H1 (cell line): Measurements from ENCODE around the gene ASRGL1. TPM values are rescaled to one million over a fixed set of nuclear protein-coding genes. Genes with fewer than 3 reads are reported as not detected.

Source experiments
- CTCF ChIA-PET: fragments of 300-600 bp; sonication (Branson Sonifier 250); formaldehyde crosslinking; loops from one replicate; lab custom pipeline; 2021; ENCODE audit not compliant: partially characterized antibody; lab: Charles Lee
- POLR2A ChIA-PET: fragments of 300-600 bp; sonication (Branson Sonifier 250); formaldehyde crosslinking; loops from one replicate; lab custom pipeline; 2021; ENCODE audit warnings: inconsistent platforms; ENCODE audit not compliant: partially characterized antibody; lab: Charles Lee
- DNase-seq, 2 experiments: peaks; one replicate each; pipeline versions ENCODE4 v3.0.0 to v3.0.0-alpha.2; 2010 to 2022; ENCODE audit warnings: low spot score in 2 of 2, low read depth in 1 of 2, mixed read lengths in 1 of 2
- FAIRE-seq: peaks from 2 replicates; lab custom pipeline; 2011; peaks lifted over from hg19 to GRCh38; lab: Jason Lieb, UNC
- H2AFZ ChIP-seq: 2 replicates; pipeline ENCODE4 v1.8.1; 2012; ENCODE audit warnings: low read length, inconsistent platforms
- H2AK5ac ChIP-seq: 2 replicates; pipeline ENCODE4 v1.6.1; 2013; ENCODE audit warnings: low read depth, low read length
- H2BK120ac ChIP-seq: replicated peaks from 2 replicates; pipeline ENCODE3; 2013; ENCODE audit warnings: low read depth, low read length, inconsistent platforms
- H2BK12ac ChIP-seq: 2 replicates; pipeline ENCODE4 v1.6.1; 2013; ENCODE audit warnings: low read depth, low read length
- H2BK15ac ChIP-seq: 2 replicates; pipeline ENCODE4 v1.6.1; 2013; ENCODE audit warnings: low read length
- H2BK20ac ChIP-seq: 2 replicates; pipeline ENCODE4 v1.6.1; 2013; ENCODE audit warnings: low read length
- H2BK5ac ChIP-seq: 2 replicates; pipeline ENCODE4 v1.6.1; 2013; ENCODE audit warnings: low read depth, low read length
- H3K14ac ChIP-seq: 2 replicates; pipeline ENCODE4 v1.6.1; 2013; ENCODE audit warnings: inconsistent platforms; ENCODE audit not compliant: insufficient read length
- H3K18ac ChIP-seq: 2 replicates; pipeline ENCODE4 v1.6.1; 2013; ENCODE audit warnings: low read length; ENCODE audit errors: extremely low read depth
- H3K23ac ChIP-seq: 2 replicates; pipeline ENCODE4 v1.6.1; 2013; ENCODE audit warnings: inconsistent platforms; ENCODE audit not compliant: insufficient read length
- H3K23me2 ChIP-seq: 2 replicates; pipeline ENCODE4 v1.6.1; 2013; ENCODE audit warnings: low read depth, low read length
- H3K27ac ChIP-seq: 2 replicates; pipeline ENCODE4 v1.6.1; 2011; ENCODE audit warnings: low read depth, low read length, inconsistent platforms
- H3K27me3 ChIP-seq, 4 experiments: replicated peaks in 1 of 4; 1 replicate in 1 of 4; 2 replicates in 3 of 4; pipeline versions ENCODE4 v1.6.1 to v1.8.1; 2011 to 2013; ENCODE audit warnings: low read length in 3 of 4, mild to moderate bottlenecking in 3 of 4, inconsistent platforms in 2 of 4, mixed read lengths in 2 of 4, moderate library complexity in 1 of 4; ENCODE audit not compliant: control insufficient read depth in 3 of 4, insufficient read depth in 3 of 4; ENCODE audit errors: extremely low read depth in 1 of 4
- H3K36me3 ChIP-seq, 4 experiments: 2 replicates each; pipeline versions ENCODE4 v1.6.1 to v1.8.1; 2011 to 2013; ENCODE audit warnings: mild to moderate bottlenecking in 4 of 4, low read length in 3 of 4, moderate library complexity in 2 of 4, control low read depth in 1 of 4, inconsistent platforms in 1 of 4; ENCODE audit not compliant: insufficient read depth in 4 of 4, control insufficient read depth in 2 of 4
- H3K4ac ChIP-seq: replicated peaks from 2 replicates; pipeline ENCODE3; 2013; ENCODE audit warnings: low read length, low read depth, mixed read lengths, inconsistent platforms; ENCODE audit not compliant: insufficient read length
- H3K4me1 ChIP-seq, 4 experiments: replicated peaks in 1 of 4; 1 replicate in 1 of 4; 2 replicates in 3 of 4; pipeline versions ENCODE4 v1.6.1 to v1.8.1; 2011 to 2013; ENCODE audit warnings: low read length in 3 of 4, inconsistent platforms in 2 of 4, mixed read lengths in 1 of 4; ENCODE audit not compliant: insufficient read depth in 4 of 4, control insufficient read depth in 3 of 4
- H3K4me2 ChIP-seq, 2 experiments: 2 replicates each; pipeline versions ENCODE4 v1.6.1 to v1.8.1; 2011 to 2013; ENCODE audit warnings: low read depth in 2 of 2, low read length in 2 of 2, control low read depth in 1 of 2, inconsistent platforms in 1 of 2, mild to moderate bottlenecking in 1 of 2; ENCODE audit not compliant: insufficient read depth in 1 of 2
- H3K4me3 ChIP-seq, 4 experiments: fragments of 200-600, 300-600 bp in 1 of 4; sonication (generic), shearing (Covaris generic), sonication (Bioruptor Twin) in 1 of 4; 2 replicates each; pipeline versions ENCODE4 v1.5.1 to v1.8.1; 2011 to 2016; ENCODE audit warnings: low read length in 4 of 4, low read depth in 3 of 4, control low read depth in 2 of 4, inconsistent platforms in 2 of 4, mild to moderate bottlenecking in 2 of 4, mixed read lengths in 1 of 4, moderate library complexity in 1 of 4; ENCODE audit not compliant: insufficient read depth in 2 of 4; ENCODE audit errors: extremely low read depth in 1 of 4
- H3K56ac ChIP-seq: replicated peaks from 2 replicates; pipeline ENCODE3; 2013; ENCODE audit warnings: low read depth, mild to moderate bottlenecking, mixed read lengths, low read length, inconsistent platforms; ENCODE audit not compliant: insufficient read length
- H3K79me1 ChIP-seq: 2 replicates; pipeline ENCODE4 v1.6.1; 2013; ENCODE audit warnings: low read depth, low read length, control low read depth
- H3K79me2 ChIP-seq, 2 experiments: 2 replicates each; pipeline versions ENCODE4 v1.6.1 to v1.8.1; 2012 to 2013; ENCODE audit warnings: low read length in 2 of 2, mild to moderate bottlenecking in 2 of 2, inconsistent platforms in 1 of 2; ENCODE audit not compliant: insufficient read depth in 2 of 2, control insufficient read depth in 1 of 2
- H3K9ac ChIP-seq, 4 experiments: replicated peaks in 1 of 4; 1 replicate in 1 of 4; 2 replicates in 3 of 4; pipeline versions ENCODE4 v1.6.1 to v1.8.1; 2011 to 2013; ENCODE audit warnings: low read depth in 3 of 4, low read length in 3 of 4, control low read depth in 2 of 4, mild to moderate bottlenecking in 2 of 4, moderate library complexity in 2 of 4, inconsistent platforms in 1 of 4; ENCODE audit errors: extremely low read depth in 1 of 4
- H3K9me3 ChIP-seq, 2 experiments: 2 replicates each; pipeline versions ENCODE4 v1.6.1 to v1.8.1; 2012 to 2013; ENCODE audit warnings: mild to moderate bottlenecking in 2 of 2, moderate library complexity in 2 of 2, control low read depth in 1 of 2, inconsistent platforms in 1 of 2, low read depth in 1 of 2, low read length in 1 of 2, mixed read lengths in 1 of 2; ENCODE audit not compliant: insufficient read depth in 2 of 2
- H4K20me1 ChIP-seq, 2 experiments: replicated peaks in 1 of 2; 2 replicates each; pipeline versions ENCODE3 to v1.8.1; 2011 to 2013; ENCODE audit warnings: inconsistent platforms in 2 of 2, low read length in 2 of 2, mild to moderate bottlenecking in 1 of 2; ENCODE audit not compliant: insufficient read depth in 2 of 2, control insufficient read depth in 1 of 2
- H4K5ac ChIP-seq: 2 replicates; pipeline ENCODE4 v1.6.1; 2013; ENCODE audit warnings: low read length, low read depth, mixed read lengths, inconsistent platforms; ENCODE audit not compliant: insufficient read length
- H4K8ac ChIP-seq: 2 replicates; pipeline ENCODE4 v1.8.0; 2013; ENCODE audit warnings: mild to moderate bottlenecking, moderate library complexity, low read length, inconsistent platforms; ENCODE audit not compliant: insufficient read depth; ENCODE audit errors: extremely low read depth
- H4K91ac ChIP-seq: replicated peaks from 2 replicates; pipeline ENCODE3; 2013; ENCODE audit warnings: low read length, mixed read lengths, inconsistent platforms; ENCODE audit not compliant: insufficient read length
- RBBP5 ChIP-seq: IDR thresholded peaks from 2 replicates; pipeline ENCODE4 v1.7.1; 2012; ENCODE audit warnings: low read depth, mild to moderate bottlenecking, inconsistent platforms, low read length, moderate library complexity, borderline replicate concordance
- TAF7 ChIP-seq: optimal IDR thresholded peaks from 2 replicates; pipeline ENCODE3; 2011; ENCODE audit warnings: low read depth, mild to moderate bottlenecking, inconsistent platforms, low read length, moderate library complexity, borderline replicate concordance
- polyA plus RNA-seq, 7 experiments: library from polyadenylated mRNA; depleted of rRNA in 3 of 7; stranded (reverse) in 5 of 7; unstranded in 2 of 7; fragments of >200 nt in 5 of 7; fragments of 200-250 nt in 2 of 7; gene quantifications; 1 replicate in 5 of 7; 2 replicates in 1 of 7; 4 replicates in 1 of 7; pipeline versions ENCODE4 v1.2.1 to v1.2.3, GENCODE V29; 2011 to 2013; ENCODE audit warnings: missing spikeins in 2 of 7, mixed read lengths in 2 of 7
- total RNA-seq: library from RNA; stranded (reverse); fragmentation: NEBNext Ultra II Directional; extraction: Animal tissue kit (Norgen Biotek cat#: 25700); gene quantifications from 2 replicates; pipeline ENCODE4 v1.2.1, GENCODE V29; 2021

ASRGL1 gene
- total and polyA plus RNA-seq, 2 of the 8 experiments (the other 6 are each of a cell fraction or from before 2014, with no cell fraction given) = 19.9 to 23.5 TPM

- H3K36me3 ChIP-seq = no peaks in the 10 kb centered on the region
- ChIA-PET CTCF (interaction anchor here (0.9 kb wide), 1 partner anchor 60 kb away, joined by 3 read pairs; no protein-coding TSS in a partner anchor), POLR2A (no interaction called here)
These were observed 29.3 kb upstream of the ASRGL1 start for GRCh38 chr11:62307950-62308349.

More at GRCh38 chr11:62307950-62308349, 29.3 kb upstream of the ASRGL1 start:
- no peak overlapping the region for H3K18ac ChIP-seq
- no peak overlapping the region for H3K4me2 ChIP-seq
- H3K27me3 ChIP-seq = no peaks in the 10 kb centered on the region
- no peak overlapping the region for H2BK12ac ChIP-seq
- no peak overlapping the region for H3K23ac ChIP-seq
- H4K8ac ChIP-seq = no peak overlapping the region
- H2AFZ ChIP-seq = no peak overlapping the region
- no peak overlapping the region for H2BK15ac ChIP-seq
- H3K27ac ChIP-seq = no peak overlapping the region
- no peak overlapping the region for H3K56ac ChIP-seq
- H3K14ac ChIP-seq = no peak overlapping the region
- no peak overlapping the region for H3K4me3 ChIP-seq
- H3K79me1 ChIP-seq = no peaks in the 10 kb centered on the region
- H3K9ac ChIP-seq = no peak overlapping the region
- no peak overlapping the region for H3K4ac ChIP-seq
- DNase-seq (no peak), FAIRE-seq (no peak)
- H2BK120ac ChIP-seq = no peak overlapping the region
- H3K79me2 ChIP-seq = no peaks in the 10 kb centered on the region
- no peak overlapping the region for H4K91ac ChIP-seq
- H2BK20ac ChIP-seq = no peak overlapping the region
- H3K4me1 ChIP-seq = peaks cover 0 to 2% (median 0%) of the 10 kb centered on the region in 4 experiments; a peak in 3 of 7 replicates
- H2AK5ac ChIP-seq = no peak overlapping the region
- no peaks in the 10 kb centered on the region for H3K9me3 ChIP-seq
- H4K20me1 ChIP-seq = no peaks in the 10 kb centered on the region
- H2BK5ac ChIP-seq = no peak overlapping the region
- TF ChIP-seq RBBP5 = no peak
- no peak for TF ChIP-seq TAF7
- H4K5ac ChIP-seq = no peak overlapping the region
- H3K23me2 ChIP-seq = no peaks in the 10 kb centered on the region
